Chondrocyte (in vitro differentiated cells): ENCODE results near the gene PHF21B. TPM values are rescaled to one million over a fixed set of nuclear protein-coding genes. Genes with fewer than 3 reads are reported as not detected.

ENCODE experiments used
- DNase-seq: peaks from one replicate; pipeline ENCODE4 v3.0.0; 2021; ENCODE audit warnings: mixed read lengths, low spot score
- H3K27ac Mint-ChIP-seq: one replicate; pipeline ENCODE4 v1.8.0; 2021; ENCODE audit warnings: mild to moderate bottlenecking, moderate library complexity, mixed read lengths; ENCODE audit not compliant: unreplicated experiment
- H3K27me3 Mint-ChIP-seq: 2 replicates; pipeline ENCODE4 v1.8.0; 2021; ENCODE audit warnings: low read depth, mixed read lengths
- H3K36me3 Mint-ChIP-seq: 2 replicates; pipeline ENCODE4 v1.8.0; 2021; ENCODE audit warnings: low read depth, mixed read lengths
- H3K4me1 Mint-ChIP-seq: 2 replicates; pipeline ENCODE4 v1.8.0; 2021; ENCODE audit warnings: low read depth, mild to moderate bottlenecking, mixed read lengths
- H3K4me3 Mint-ChIP-seq: one replicate; pipeline ENCODE4 v1.8.0; 2021; ENCODE audit warnings: mild to moderate bottlenecking, moderate library complexity, mixed read lengths; ENCODE audit not compliant: unreplicated experiment
- H3K9me3 Mint-ChIP-seq: 2 replicates; pipeline ENCODE4 v1.8.0; 2021; ENCODE audit warnings: low read depth, mixed read lengths
- total RNA-seq: library from RNA; stranded (reverse); gene quantifications from 3 replicates; pipeline ENCODE4 v1.2.1, GENCODE V29; 2021
- TF ChIP-seq, protein P1 (sequence below): fragments of 200-600 bp; sonication (generic); IDR thresholded peaks from 2 replicates; pipeline ENCODE4 v1.5.0; 2021; ENCODE audit warnings: antibody characterized with exemption, mild to moderate bottlenecking, moderate library complexity

PHF21B gene
- total RNA-seq, 1 donor from 2014 or later = 0.82 TPM

DNA sequence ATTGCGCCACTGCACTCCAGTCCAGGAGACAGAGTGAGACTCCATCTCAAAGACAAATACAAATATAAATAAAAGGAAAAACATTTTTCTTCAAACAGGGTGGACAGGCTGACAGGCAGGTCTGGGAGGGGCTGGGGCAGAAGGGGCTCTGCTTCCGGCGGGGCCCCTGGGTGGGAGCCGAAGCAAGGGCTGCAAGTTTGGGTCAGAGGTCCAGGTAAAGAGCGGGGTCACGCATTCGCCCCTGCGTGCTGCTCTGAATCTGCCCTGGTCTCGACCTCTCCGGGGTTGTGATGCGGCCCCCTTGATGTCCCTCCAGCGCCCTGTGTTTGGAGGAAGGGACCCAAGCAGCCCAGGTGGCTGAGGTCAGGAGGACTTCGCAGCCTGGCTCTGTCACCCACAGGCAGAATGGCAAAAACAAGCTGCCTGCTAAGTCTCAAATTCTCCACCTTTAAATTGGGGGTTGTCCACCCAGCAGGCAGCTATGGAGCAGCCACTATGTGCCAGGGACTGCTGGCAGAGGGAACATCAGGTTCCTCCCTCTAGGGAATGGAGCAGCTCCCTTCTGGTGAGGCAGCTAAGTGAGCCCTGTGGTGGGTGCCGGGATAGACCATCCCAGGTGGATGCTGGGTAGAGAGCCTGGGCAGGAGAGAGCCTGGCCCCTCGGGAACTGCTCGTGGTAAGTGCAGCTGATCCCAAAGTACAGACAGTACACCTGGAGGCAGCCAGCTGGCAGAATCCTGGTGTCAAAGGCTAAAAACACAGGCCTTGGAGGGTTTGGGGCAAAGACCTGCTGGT lies 10.3 kb upstream of the PHF21B start:
- H3K27ac Mint-ChIP-seq = no peak overlapping the region
- no peaks in the 10 kb centered on the region for H3K9me3 Mint-ChIP-seq
- TF ChIP-seq, protein P1, sequence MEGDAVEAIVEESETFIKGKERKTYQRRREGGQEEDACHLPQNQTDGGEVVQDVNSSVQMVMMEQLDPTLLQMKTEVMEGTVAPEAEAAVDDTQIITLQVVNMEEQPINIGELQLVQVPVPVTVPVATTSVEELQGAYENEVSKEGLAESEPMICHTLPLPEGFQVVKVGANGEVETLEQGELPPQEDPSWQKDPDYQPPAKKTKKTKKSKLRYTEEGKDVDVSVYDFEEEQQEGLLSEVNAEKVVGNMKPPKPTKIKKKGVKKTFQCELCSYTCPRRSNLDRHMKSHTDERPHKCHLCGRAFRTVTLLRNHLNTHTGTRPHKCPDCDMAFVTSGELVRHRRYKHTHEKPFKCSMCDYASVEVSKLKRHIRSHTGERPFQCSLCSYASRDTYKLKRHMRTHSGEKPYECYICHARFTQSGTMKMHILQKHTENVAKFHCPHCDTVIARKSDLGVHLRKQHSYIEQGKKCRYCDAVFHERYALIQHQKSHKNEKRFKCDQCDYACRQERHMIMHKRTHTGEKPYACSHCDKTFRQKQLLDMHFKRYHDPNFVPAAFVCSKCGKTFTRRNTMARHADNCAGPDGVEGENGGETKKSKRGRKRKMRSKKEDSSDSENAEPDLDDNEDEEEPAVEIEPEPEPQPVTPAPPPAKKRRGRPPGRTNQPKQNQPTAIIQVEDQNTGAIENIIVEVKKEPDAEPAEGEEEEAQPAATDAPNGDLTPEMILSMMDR = no peak
- H3K36me3 Mint-ChIP-seq = no peaks in the 10 kb centered on the region
- no peak for DNase-seq
- peaks cover 58% of the 10 kb centered on the region for H3K27me3 Mint-ChIP-seq
- no peak overlapping the region for H3K4me3 Mint-ChIP-seq
- H3K4me1 Mint-ChIP-seq = no peaks in the 10 kb centered on the region

GRCh38 chr22:45014654-45015053 lies 4.8 kb upstream of the PHF21B start:
- TF ChIP-seq, protein P1 = no peak
- H3K4me3 Mint-ChIP-seq = no peak overlapping the region
- H3K9me3 Mint-ChIP-seq = no peaks in the 10 kb centered on the region
- no peak for DNase-seq
- H3K4me1 Mint-ChIP-seq = peaks cover 8% of the 10 kb centered on the region
- H3K27ac Mint-ChIP-seq = no peak overlapping the region
- H3K36me3 Mint-ChIP-seq = no peaks in the 10 kb centered on the region
- H3K27me3 Mint-ChIP-seq = peaks cover 43% of the 10 kb centered on the region

GRCh38 chr22:45013138-45013537 lies 3.3 kb upstream of the PHF21B start:
- no peaks in the 10 kb centered on the region for H3K36me3 Mint-ChIP-seq
- TF ChIP-seq, protein P1 = no peak
- peaks cover 11% of the 10 kb centered on the region for H3K4me1 Mint-ChIP-seq
- no peak overlapping the region for H3K4me3 Mint-ChIP-seq
- no peak for DNase-seq
- H3K9me3 Mint-ChIP-seq = no peaks in the 10 kb centered on the region
- H3K27ac Mint-ChIP-seq = no peak overlapping the region
- peaks cover 37% of the 10 kb centered on the region for H3K27me3 Mint-ChIP-seq

DNA sequence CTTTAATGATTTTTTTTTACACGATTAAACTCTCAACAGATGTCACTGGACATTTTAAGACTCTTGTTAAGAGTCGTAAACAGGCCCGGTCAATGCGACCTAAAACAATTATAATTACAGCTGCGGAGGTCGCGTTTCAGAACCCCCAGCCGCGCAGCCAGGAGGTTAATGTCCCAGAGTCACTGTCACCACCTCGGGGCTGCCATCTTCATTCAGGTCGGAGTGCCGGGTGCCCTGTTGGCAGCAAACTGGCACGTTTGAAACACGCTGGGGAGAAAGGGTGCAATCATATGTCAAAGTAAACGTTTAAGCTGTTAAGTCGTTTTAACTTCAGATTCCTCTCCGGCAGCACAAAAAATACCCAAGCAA lies 711 bp upstream of the PHF21B start:
- H3K4me1 Mint-ChIP-seq = peaks cover 17% of the 10 kb centered on the region
- H3K27me3 Mint-ChIP-seq = peaks cover 26% of the 10 kb centered on the region
- no peaks in the 10 kb centered on the region for H3K9me3 Mint-ChIP-seq
- TF ChIP-seq, protein P1 = no peak
- DNase-seq = no peak
- H3K4me3 Mint-ChIP-seq = peak overlapping the region; percentile 87
- peak overlapping the region; percentile 79 for H3K27ac Mint-ChIP-seq
- no peaks in the 10 kb centered on the region for H3K36me3 Mint-ChIP-seq

DNA sequence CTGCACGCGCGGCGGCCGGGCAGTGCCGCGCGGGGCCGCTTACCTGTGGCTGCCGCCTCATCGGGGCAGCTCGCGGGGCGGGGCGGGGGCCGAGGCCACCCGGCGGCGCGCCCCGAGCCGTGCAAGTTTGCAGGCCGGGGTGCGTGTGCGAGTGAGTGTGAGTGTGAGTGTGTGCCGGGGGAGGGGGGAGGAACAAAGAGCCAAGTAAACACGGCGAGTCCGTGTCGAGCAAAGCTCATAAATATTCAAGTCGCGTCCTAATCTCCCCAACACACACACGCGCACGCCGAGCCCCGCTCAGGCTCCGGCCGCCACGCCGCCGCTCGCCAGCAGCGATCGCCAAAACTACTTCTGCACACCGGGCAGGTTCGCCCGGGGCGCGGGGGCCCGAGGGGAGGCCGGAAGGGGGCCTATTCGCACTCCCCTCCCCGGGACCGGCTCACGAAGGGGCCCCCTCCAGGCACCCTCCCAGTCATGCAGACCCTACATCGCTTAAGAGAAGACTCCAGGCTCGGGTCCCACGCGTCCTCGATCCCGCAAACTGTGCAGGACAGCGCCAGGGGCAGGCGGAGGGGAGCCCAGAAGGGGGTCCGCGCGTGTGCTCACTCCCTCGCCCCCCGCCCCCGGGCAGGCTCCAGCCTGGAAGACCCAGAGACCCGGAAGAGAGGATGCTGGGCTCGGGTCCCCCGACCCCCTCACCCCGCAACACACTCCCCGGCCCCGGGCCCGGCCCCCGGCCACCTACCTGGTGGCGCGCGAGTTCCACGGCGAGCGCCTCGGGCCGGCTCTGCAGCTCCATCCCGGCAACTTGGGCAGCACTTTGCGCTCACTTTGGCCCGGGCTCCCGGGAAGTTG lies 827 bp downstream of the PHF21B start:
- Mint-ChIP-seq H3K27me3 (peaks cover 23% of the 10 kb centered on the region), H3K27ac (no peak overlapping the region), H3K36me3 (no peaks in the 10 kb centered on the region), H3K9me3 (no peaks in the 10 kb centered on the region), H3K4me1 (peaks cover 17% of the 10 kb centered on the region), H3K4me3 (peak overlapping the region; percentile 60)
- TF ChIP-seq, protein P1 = no peak
- no peak for DNase-seq
